Mesothelial cell of epicardium (in vitro differentiated cells): ENCODE data around the gene ACVR1. TPM values are rescaled to one million over a fixed set of nuclear protein-coding genes. Genes with fewer than 3 reads are reported as not detected.

ENCODE experiments used
- DNase-seq, 2 experiments: peaks; one replicate each; pipeline ENCODE4 v3.0.0; 2021; ENCODE audit warnings: low spot score in 2 of 2; ENCODE audit not compliant: unreplicated experiment in 2 of 2
- H3K27ac Mint-ChIP-seq: 2 replicates; pipeline ENCODE4 v1.8.0; 2021; ENCODE audit warnings: mixed read lengths
- H3K27me3 Mint-ChIP-seq: 2 replicates; pipeline ENCODE4 v1.8.0; 2021; ENCODE audit warnings: low read depth, mixed read lengths
- H3K36me3 Mint-ChIP-seq: 2 replicates; pipeline ENCODE4 v1.8.0; 2021; ENCODE audit warnings: mixed read lengths
- H3K4me1 Mint-ChIP-seq: 2 replicates; pipeline ENCODE4 v1.8.0; 2021; ENCODE audit warnings: mixed read lengths
- H3K4me3 Mint-ChIP-seq: 2 replicates; pipeline ENCODE4 v1.8.0; 2021; ENCODE audit warnings: mild to moderate bottlenecking, moderate library complexity, mixed read lengths
- H3K9me3 Mint-ChIP-seq: 2 replicates; pipeline ENCODE4 v1.8.0; 2021; ENCODE audit warnings: mixed read lengths
- CTCF ChIP-seq: fragments of 200-600 bp; sonication (generic); IDR thresholded peaks from one replicate; pipeline ENCODE4 v1.5.0; 2021; ENCODE audit warnings: antibody characterized with exemption; ENCODE audit not compliant: unreplicated experiment
- total RNA-seq: library from RNA; stranded (reverse); gene quantifications from 3 replicates; pipeline ENCODE4 v1.2.1, GENCODE V29; 2021

The ACVR1 gene
- total RNA-seq, 1 donor from 2014 or later = 27.5 TPM

- Mint-ChIP-seq H3K9me3 (no peaks in the 10 kb centered on the region), H3K27me3 (no peaks in the 10 kb centered on the region), H3K27ac (no peak overlapping the region), H3K4me1 (no peaks in the 10 kb centered on the region), H3K36me3 (no peaks in the 10 kb centered on the region), H3K4me3 (no peak overlapping the region)
- no peak for TF ChIP-seq CTCF
- DNase-seq = no peak
These were observed 27.5 kb upstream of the ACVR1 start for GRCh38 chr2:157903626-157904025.

GRCh38 chr2:157903151-157903550 lies 27.0 kb upstream of the ACVR1 start:
- Mint-ChIP-seq H3K27me3 (no peaks in the 10 kb centered on the region), H3K9me3 (no peaks in the 10 kb centered on the region), H3K36me3 (no peaks in the 10 kb centered on the region), H3K4me1 (no peaks in the 10 kb centered on the region), H3K27ac (no peak overlapping the region), H3K4me3 (no peak overlapping the region)
- no peak for TF ChIP-seq CTCF
- no peak for DNase-seq

- Mint-ChIP-seq H3K4me1 (no peaks in the 10 kb centered on the region), H3K4me3 (no peak overlapping the region), H3K9me3 (no peaks in the 10 kb centered on the region), H3K27me3 (no peaks in the 10 kb centered on the region), H3K36me3 (no peaks in the 10 kb centered on the region), H3K27ac (no peak overlapping the region)
- no peak for TF ChIP-seq CTCF
- no peak for DNase-seq
These were observed 26.6 kb upstream of the ACVR1 start for GRCh38 chr2:157902692-157903091.

GRCh38 chr2:157901325-157901724 lies 25.2 kb upstream of the ACVR1 start:
- no peaks in the 10 kb centered on the region for H3K36me3 Mint-ChIP-seq
- TF ChIP-seq CTCF = no peak
- no peaks in the 10 kb centered on the region for H3K9me3 Mint-ChIP-seq
- H3K4me3 Mint-ChIP-seq = no peak overlapping the region
- no peaks in the 10 kb centered on the region for H3K27me3 Mint-ChIP-seq
- no peak overlapping the region for H3K27ac Mint-ChIP-seq
- no peaks in the 10 kb centered on the region for H3K4me1 Mint-ChIP-seq
- no peak for DNase-seq

- TF ChIP-seq CTCF = no peak
- no peaks in the 10 kb centered on the region for H3K36me3 Mint-ChIP-seq
- H3K27ac Mint-ChIP-seq = no peak overlapping the region
- no peaks in the 10 kb centered on the region for H3K4me1 Mint-ChIP-seq
- no peak for DNase-seq
- H3K27me3 Mint-ChIP-seq = no peaks in the 10 kb centered on the region
- H3K4me3 Mint-ChIP-seq = no peak overlapping the region
- H3K9me3 Mint-ChIP-seq = no peaks in the 10 kb centered on the region
These were observed 24.6 kb upstream of the ACVR1 start for GRCh38 chr2:157900684-157901083.

GRCh38 chr2:157900203-157900602 lies 24.1 kb upstream of the ACVR1 start:
- Mint-ChIP-seq H3K4me3 (no peak overlapping the region), H3K9me3 (no peaks in the 10 kb centered on the region)
- no peak for TF ChIP-seq CTCF

More at GRCh38 chr2:157900203-157900602, 24.1 kb upstream of the ACVR1 start:
- Mint-ChIP-seq H3K4me1 (no peaks in the 10 kb centered on the region), H3K36me3 (no peaks in the 10 kb centered on the region), H3K27me3 (no peaks in the 10 kb centered on the region), H3K27ac (no peak overlapping the region)
- DNase-seq = no peak
